ENCODE measurements around the gene APOD. TPM values are rescaled to one million over a fixed set of nuclear protein-coding genes. Genes with fewer than 3 reads are reported as not detected.
A peak's percentile ranks its signal among the peaks of the same experiment; 100 is the strongest.
"Not testable (repeated sequence)": the region's sequence is repeated elsewhere in the genome, so short reads cannot be mapped to it uniquely, and the experiment has no call there.

Gene APOD
- total and polyA plus RNA-seq, 2 experiments from 2014 or later = 0.24 TPM; not detected in 1

DNA sequence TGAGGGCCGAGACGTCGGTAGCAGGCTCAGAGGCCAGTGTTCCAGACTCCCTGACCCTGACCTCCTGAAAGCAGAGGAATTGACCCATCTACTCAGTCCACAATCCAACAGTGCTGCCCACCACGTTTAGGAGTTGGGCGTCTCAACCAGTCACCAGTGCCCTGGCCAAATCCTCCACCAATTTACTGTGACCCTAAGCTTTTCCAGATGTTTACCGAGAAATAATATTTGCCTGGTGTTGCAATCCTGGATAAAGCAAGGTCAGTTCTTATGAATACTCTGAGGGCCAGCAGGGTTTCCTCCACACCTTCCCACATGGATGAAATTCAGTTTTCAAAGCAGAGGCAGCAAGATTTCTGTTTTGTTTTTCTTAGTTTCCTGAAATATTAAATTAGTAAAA lies 7.5 kb upstream of the APOD start:
- Histone ChIP-seq H3K4me3 (no peak overlapping the region), H3K36me3 (no peaks in the 10 kb centered on the region), H3K4me1 (ENCODE audit: low read depth) (no peaks in the 10 kb centered on the region), H3K9me3 (ENCODE audit: low read depth) (no peaks in the 10 kb centered on the region), H3K27me3 (no peaks in the 10 kb centered on the region), H3K27ac (no peak overlapping the region)
- DNase-seq (ENCODE audit: low read depth in 1 of 2, low spot score in 1 of 2) = no peak
- TF ChIP-seq, protein P1, sequence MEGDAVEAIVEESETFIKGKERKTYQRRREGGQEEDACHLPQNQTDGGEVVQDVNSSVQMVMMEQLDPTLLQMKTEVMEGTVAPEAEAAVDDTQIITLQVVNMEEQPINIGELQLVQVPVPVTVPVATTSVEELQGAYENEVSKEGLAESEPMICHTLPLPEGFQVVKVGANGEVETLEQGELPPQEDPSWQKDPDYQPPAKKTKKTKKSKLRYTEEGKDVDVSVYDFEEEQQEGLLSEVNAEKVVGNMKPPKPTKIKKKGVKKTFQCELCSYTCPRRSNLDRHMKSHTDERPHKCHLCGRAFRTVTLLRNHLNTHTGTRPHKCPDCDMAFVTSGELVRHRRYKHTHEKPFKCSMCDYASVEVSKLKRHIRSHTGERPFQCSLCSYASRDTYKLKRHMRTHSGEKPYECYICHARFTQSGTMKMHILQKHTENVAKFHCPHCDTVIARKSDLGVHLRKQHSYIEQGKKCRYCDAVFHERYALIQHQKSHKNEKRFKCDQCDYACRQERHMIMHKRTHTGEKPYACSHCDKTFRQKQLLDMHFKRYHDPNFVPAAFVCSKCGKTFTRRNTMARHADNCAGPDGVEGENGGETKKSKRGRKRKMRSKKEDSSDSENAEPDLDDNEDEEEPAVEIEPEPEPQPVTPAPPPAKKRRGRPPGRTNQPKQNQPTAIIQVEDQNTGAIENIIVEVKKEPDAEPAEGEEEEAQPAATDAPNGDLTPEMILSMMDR (IDR thresholded peaks at IDR 0.05; ENCODE audit: low read depth, low read length) = no peak

DNA sequence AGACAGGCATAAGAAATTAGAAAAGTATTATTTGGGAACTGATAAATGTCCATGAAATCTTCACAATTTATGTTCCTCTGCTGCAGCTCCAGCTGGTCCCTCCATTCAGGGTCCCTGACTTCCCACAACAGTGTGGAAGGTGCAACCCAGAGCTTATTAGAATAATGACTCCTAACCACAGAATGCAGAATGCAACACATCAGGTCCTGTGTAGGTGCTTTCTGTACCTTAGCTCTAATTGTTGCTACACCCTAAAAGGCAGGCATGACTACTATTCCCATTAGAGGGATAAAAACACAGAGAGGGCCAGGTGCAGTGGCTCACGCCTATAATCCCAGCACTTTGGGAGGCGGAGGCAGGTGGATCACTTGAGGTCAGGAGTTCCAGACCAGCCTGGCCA lies 6.6 kb upstream of the APOD start:
- not testable (repeated sequence) for H3K4me1 ChIP-seq (ENCODE audit: low read depth); H3K9me3 ChIP-seq (ENCODE audit: low read depth); H3K27me3 ChIP-seq; H3K4me3 ChIP-seq; DNase-seq (ENCODE audit: low read depth in 1 of 2, low spot score in 1 of 2); H3K27ac ChIP-seq; H3K36me3 ChIP-seq

DNA sequence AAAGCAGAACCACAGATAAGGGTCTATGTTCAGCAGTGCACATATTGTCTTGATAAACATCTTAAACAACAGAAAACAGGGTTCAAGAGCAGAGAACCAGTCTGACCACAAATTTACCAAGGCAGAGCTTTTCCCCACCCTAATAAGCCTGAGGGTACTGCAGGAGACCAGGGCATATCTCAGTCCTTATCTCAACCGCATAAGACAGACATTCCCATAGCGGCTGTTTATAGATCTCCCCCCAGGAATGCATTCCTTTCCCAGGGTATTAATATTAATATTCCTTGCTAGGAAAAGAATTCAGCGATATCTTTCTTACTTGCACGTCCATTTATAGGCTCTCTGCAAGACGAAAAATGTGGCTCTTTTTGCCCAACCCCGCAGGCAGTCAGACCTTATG lies 6.1 kb upstream of the APOD start:
- H3K9me3 ChIP-seq (ENCODE audit: low read depth); H3K27ac ChIP-seq; H3K36me3 ChIP-seq; H3K27me3 ChIP-seq; H3K4me3 ChIP-seq; H3K4me1 ChIP-seq (ENCODE audit: low read depth); DNase-seq (ENCODE audit: low read depth in 1 of 2, low spot score in 1 of 2): not testable (repeated sequence)

DNA sequence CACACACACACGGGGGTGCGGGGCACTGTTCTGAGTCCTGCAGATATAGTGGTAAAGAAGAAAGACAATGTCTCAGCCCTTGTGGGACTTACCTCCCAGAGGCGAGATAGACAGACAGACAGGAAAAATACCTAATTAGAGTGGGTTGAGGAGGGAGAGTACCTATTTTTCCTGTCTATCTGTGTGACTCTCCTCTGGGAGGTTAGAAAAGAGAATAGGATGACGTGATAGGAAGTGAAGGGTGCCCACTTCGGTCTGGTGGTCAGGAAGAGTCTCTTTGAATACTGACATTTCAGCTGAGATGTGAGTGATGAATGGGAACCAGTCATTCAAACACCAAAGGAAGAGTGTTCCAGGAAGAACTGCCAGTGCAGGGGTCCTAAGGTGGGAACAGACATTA lies 4.1 kb upstream of the APOD start:
- Histone ChIP-seq H3K4me1 (ENCODE audit: low read depth) (peaks cover 18% of the 10 kb centered on the region), H3K4me3 (no peak overlapping the region), H3K27me3 (no peaks in the 10 kb centered on the region), H3K36me3 (no peaks in the 10 kb centered on the region), H3K27ac (no peak overlapping the region), H3K9me3 (ENCODE audit: low read depth) (no peaks in the 10 kb centered on the region)
- TF ChIP-seq, protein P1 (IDR thresholded peaks at IDR 0.05; ENCODE audit: low read depth, low read length) = no peak
- DNase-seq (ENCODE audit: low read depth in 1 of 2, low spot score in 1 of 2) = no peak

DNA sequence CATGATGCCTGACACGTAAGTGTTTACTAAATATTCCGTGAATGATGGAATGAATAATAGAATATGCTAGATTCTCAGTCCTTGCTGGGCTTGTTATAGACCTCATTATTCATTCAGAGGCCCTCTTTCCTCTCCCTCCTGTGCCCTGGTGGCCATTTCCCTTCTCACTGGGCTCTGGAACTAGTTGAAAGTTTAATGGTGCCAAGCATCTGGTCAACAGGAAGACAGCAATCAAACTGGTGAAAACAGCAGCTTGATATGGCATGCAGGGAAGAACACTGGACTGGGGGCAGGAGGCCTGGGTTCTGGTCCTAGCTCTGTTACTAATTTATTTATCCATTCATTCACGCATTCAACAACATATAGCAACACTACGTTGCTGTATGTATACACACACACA lies 3.7 kb upstream of the APOD start:
- TF ChIP-seq, protein P1 (IDR thresholded peaks at IDR 0.05; ENCODE audit: low read depth, low read length) = no peak
- Histone ChIP-seq H3K4me1 (ENCODE audit: low read depth) (peaks cover 18% of the 10 kb centered on the region), H3K27ac (no peak overlapping the region), H3K36me3 (no peaks in the 10 kb centered on the region), H3K27me3 (no peaks in the 10 kb centered on the region), H3K9me3 (ENCODE audit: low read depth) (no peaks in the 10 kb centered on the region), H3K4me3 (no peak overlapping the region)
- no peak for DNase-seq (ENCODE audit: low read depth in 1 of 2, low spot score in 1 of 2)

DNA sequence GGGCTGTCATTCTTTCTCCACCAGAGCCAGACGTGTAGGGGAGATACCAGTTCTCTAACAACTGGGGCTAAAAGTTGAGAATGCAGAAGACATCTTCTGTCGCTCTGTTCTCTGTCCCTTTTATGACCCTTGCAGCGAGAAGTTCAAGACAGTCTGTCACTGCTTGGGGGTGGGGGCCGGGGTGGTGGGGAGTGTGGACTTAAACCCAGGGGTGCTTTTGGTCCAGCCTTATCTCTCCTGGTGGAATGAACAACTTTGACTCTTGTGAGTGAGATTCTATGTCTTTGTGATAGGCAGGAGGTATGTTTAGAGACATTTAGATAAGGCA lies 767 bp upstream of the APOD start:
- Histone ChIP-seq H3K9me3 (ENCODE audit: low read depth) (no peaks in the 10 kb centered on the region), H3K36me3 (no peaks in the 10 kb centered on the region), H3K4me1 (ENCODE audit: low read depth) (peaks cover 27% of the 10 kb centered on the region), H3K27ac (peak overlapping the region; percentile 81), H3K27me3 (no peaks in the 10 kb centered on the region), H3K4me3 (no peak overlapping the region)
- TF ChIP-seq, protein P1 (IDR thresholded peaks at IDR 0.05; ENCODE audit: low read depth, low read length) = no peak
- no peak for DNase-seq (ENCODE audit: low read depth in 1 of 2, low spot score in 1 of 2)

DNA sequence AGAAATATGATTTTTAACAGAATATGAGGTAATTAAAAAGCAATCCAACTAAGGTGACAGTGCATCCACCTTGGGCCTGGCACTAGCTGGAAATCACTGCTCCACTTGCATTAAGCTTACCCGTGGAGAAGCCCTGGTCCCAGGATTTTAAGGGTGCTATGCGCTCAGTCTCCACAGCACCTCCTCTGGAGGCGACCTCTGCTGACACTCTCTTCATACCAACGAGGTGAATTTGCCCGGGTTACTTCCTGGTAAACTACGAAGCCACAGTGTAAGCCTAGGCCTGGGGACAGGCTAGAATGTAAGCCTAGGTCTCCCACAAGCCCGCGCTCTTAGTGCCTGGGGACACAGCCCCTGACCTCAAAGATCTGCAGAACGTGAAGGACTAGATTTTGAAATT lies 793 bp downstream of the APOD start:
- Histone ChIP-seq H3K27me3 (no peaks in the 10 kb centered on the region), H3K9me3 (ENCODE audit: low read depth) (no peaks in the 10 kb centered on the region), H3K27ac (no peak overlapping the region), H3K36me3 (no peaks in the 10 kb centered on the region), H3K4me1 (ENCODE audit: low read depth) (peaks cover 27% of the 10 kb centered on the region), H3K4me3 (no peak overlapping the region)
- TF ChIP-seq, protein P1 (IDR thresholded peaks at IDR 0.05; ENCODE audit: low read depth, low read length) = no peak
- DNase-seq (ENCODE audit: low read depth in 1 of 2, low spot score in 1 of 2) = no peak

Measured in cardiac muscle cell (in vitro differentiated cells and primary cell).